HepG2 (cell line): Measurements from ENCODE around the gene TTLL7. TPM values are rescaled to one million over a fixed set of nuclear protein-coding genes. Genes with fewer than 3 reads are reported as not detected.

Experiments used
- ATAC-seq: fragments of 200-7000 bp; cut with Tn5 transposase; 3 replicates; pipeline ENCODE4 v1.9.1; 2020; ENCODE audit warnings: mild to moderate bottlenecking, moderate library complexity
- BruUV-seq: library from RNA; stranded (reverse); fragments of 400-500 nt; replicated peaks from 2 replicates; lab custom pipeline; 2021; lab: Mats Ljungman, UMichigan
- CTCF ChIA-PET: fragments of 300-600 bp; formaldehyde crosslinking; extraction: SDS; loops from one replicate; lab custom pipeline; 2021; ENCODE audit warnings: low total read pairs, inconsistent platforms, low intra/inter-chr PET ratio; lab: Yijun Ruan, JAX
- POLR2A ChIA-PET: fragments of 350-600 bp; sonication (Branson Sonifier 250); formaldehyde crosslinking; loops from one replicate; lab custom pipeline; 2020; ENCODE audit warnings: antibody characterized with exemption, inconsistent platforms; lab: Yijun Ruan, JAX
- DNase-seq: peaks from one replicate; pipeline ENCODE4 v3.0.0-alpha.2; 2015; ENCODE audit warnings: low spot score
- FAIRE-seq: peaks from 3 replicates; lab custom pipeline; 2011; peaks lifted over from hg19 to GRCh38; lab: Jason Lieb, UNC
- H2AFZ ChIP-seq: one replicate; pipeline ENCODE4 v1.6.1; 2011; ENCODE audit warnings: low read length, inconsistent platforms
- H3K27ac ChIP-seq: fragments of 300-600 bp; 3 replicates; pipeline ENCODE4 v1.8.0; 2011; ENCODE audit warnings: mixed run types, mild to moderate bottlenecking, mixed read lengths, low read length, inconsistent platforms; ENCODE audit not compliant: insufficient read depth; ENCODE audit errors: extremely low read length
- H3K27me3 ChIP-seq, 2 experiments: fragments of 200-600 bp in 1 of 2; 2 replicates in 1 of 2; 3 replicates in 1 of 2; pipeline versions ENCODE4 v1.6.0 to v1.8.0; 2011; ENCODE audit warnings: low read length in 2 of 2, mild to moderate bottlenecking in 2 of 2, moderate library complexity in 2 of 2, inconsistent platforms in 1 of 2; ENCODE audit not compliant: insufficient read depth in 2 of 2, control insufficient read depth in 1 of 2
- H3K36me3 ChIP-seq, 2 experiments: fragments of 200-600 bp in 1 of 2; replicated peaks in 1 of 2; 2 replicates in 1 of 2; 3 replicates in 1 of 2; pipeline versions ENCODE4 v1.5.1 to v1.8.0; 2011; ENCODE audit warnings: low read length in 2 of 2, inconsistent platforms in 1 of 2; ENCODE audit not compliant: insufficient read depth in 2 of 2, control insufficient read depth in 1 of 2
- H3K4me1 ChIP-seq: 2 replicates; pipeline ENCODE4 v1.5.1; 2012; ENCODE audit warnings: low read length, inconsistent platforms; ENCODE audit not compliant: insufficient read depth
- H3K4me2 ChIP-seq: 2 replicates; pipeline ENCODE4 v1.6.0; 2011; ENCODE audit warnings: low read depth, low read length, inconsistent platforms
- H3K4me3 ChIP-seq, 3 experiments: fragments of 200-600 bp in 1 of 3; sonication (generic), shearing (Covaris generic) in 1 of 3; replicated peaks in 1 of 3; 2 replicates each; pipeline ENCODE4 v1.5.1; 2011 to 2016; ENCODE audit warnings: low read length in 3 of 3, inconsistent platforms in 2 of 3, low read depth in 2 of 3, mild to moderate bottlenecking in 2 of 3, control low read depth in 1 of 3, mixed read lengths in 1 of 3; ENCODE audit not compliant: insufficient read depth in 1 of 3
- H3K79me2 ChIP-seq: one replicate; pipeline ENCODE4 v1.6.1; 2011; ENCODE audit warnings: low read length, inconsistent platforms; ENCODE audit not compliant: insufficient read depth
- H3K9ac ChIP-seq: 2 replicates; pipeline ENCODE4 v1.6.0; 2011; ENCODE audit warnings: mild to moderate bottlenecking, low read depth, low read length, inconsistent platforms; ENCODE audit not compliant: insufficient read depth
- H3K9me3 ChIP-seq: 2 replicates; pipeline ENCODE4 v1.5.1; 2012; ENCODE audit warnings: mild to moderate bottlenecking, low read length
- H4K20me1 ChIP-seq: 2 replicates; pipeline ENCODE4 v1.6.0; 2011; ENCODE audit warnings: inconsistent platforms, mild to moderate bottlenecking, low read length, moderate library complexity; ENCODE audit not compliant: insufficient read depth
- CREB3 ChIP-seq: sonication (generic); formaldehyde crosslinking; IDR thresholded peaks from 2 replicates; pipeline ENCODE4 v1.5.0; 2020; ENCODE audit warnings: missing genetic modification reagents
- FLYWCH1 ChIP-seq: sonication (generic); formaldehyde crosslinking; IDR thresholded peaks from 2 replicates; pipeline ENCODE4 v1.8.1; 2023; ENCODE audit warnings: mild to moderate bottlenecking, missing genetic modification reagents
- HNF4A ChIP-seq: sonication (generic); formaldehyde crosslinking; IDR thresholded peaks from 2 replicates; pipeline ENCODE4 v1.4.0; 2020; ENCODE audit warnings: missing genetic modification reagents
- IKZF4 ChIP-seq: sonication (generic); formaldehyde crosslinking; IDR thresholded peaks from 2 replicates; pipeline ENCODE4 v1.5.1; 2020; ENCODE audit warnings: borderline replicate concordance, mild to moderate bottlenecking, low read depth, missing genetic modification reagents; ENCODE audit errors: not compliant biosample characterization
- JUNB ChIP-seq: sonication (generic); formaldehyde crosslinking; IDR thresholded peaks from 2 replicates; pipeline ENCODE4 v1.8.0; 2022; ENCODE audit warnings: missing genetic modification reagents, mild to moderate bottlenecking, borderline replicate concordance
- KLF15 ChIP-seq: sonication (generic); formaldehyde crosslinking; IDR thresholded peaks from 2 replicates; pipeline ENCODE4 v1.8.1; 2023; ENCODE audit warnings: borderline replicate concordance, mild to moderate bottlenecking, inconsistent platforms, missing genetic modification reagents, mixed read lengths
- PHF21A ChIP-seq: sonication (generic); formaldehyde crosslinking; IDR thresholded peaks from 2 replicates; pipeline ENCODE4 v1.5.0; 2020; ENCODE audit warnings: mild to moderate bottlenecking, missing genetic modification reagents
- SYNCRIP ChIP-seq: fragments of 200-400 bp; formaldehyde crosslinking; IDR thresholded peaks from 2 replicates; pipeline ENCODE4 v1.6.1; 2018; ENCODE audit warnings: mild to moderate bottlenecking, low read depth, low read length; ENCODE audit not compliant: insufficient read depth
- TCF12 ChIP-seq, 2 experiments: fragments of 450-650 bp in 1 of 2; sonication (generic) in 1 of 2; formaldehyde crosslinking in 1 of 2; IDR thresholded peaks; 2 replicates each; pipeline versions ENCODE4 v1.6.1 to v1.8.0; 2017 to 2022; ENCODE audit warnings: antibody characterized with exemption in 1 of 2, mild to moderate bottlenecking in 1 of 2, missing genetic modification reagents in 1 of 2, moderate library complexity in 1 of 2
- ZFAT ChIP-seq: sonication (generic); formaldehyde crosslinking; conservative IDR thresholded peaks from 2 replicates; pipeline ENCODE4 v1.8.1; 2023; ENCODE audit warnings: missing genetic modification reagents, inconsistent platforms
- ZKSCAN8 ChIP-seq: IDR thresholded peaks from 2 replicates; pipeline ENCODE4 v1.6.1; 2016; ENCODE audit warnings: borderline replicate concordance, missing genetic modification reagents, missing compliant biosample characterization
- ZNF251 ChIP-seq: sonication (generic); formaldehyde crosslinking; IDR thresholded peaks from 2 replicates; pipeline ENCODE4 v1.9.0; 2021; ENCODE audit warnings: mild to moderate bottlenecking, missing genetic modification reagents
- ZNF292 ChIP-seq: sonication (generic); formaldehyde crosslinking; IDR thresholded peaks from 2 replicates; pipeline ENCODE4 v1.8.1; 2022; ENCODE audit warnings: mild to moderate bottlenecking, low read depth, missing genetic modification reagents, borderline replicate concordance
- ZNF33A ChIP-seq: sonication (generic); formaldehyde crosslinking; IDR thresholded peaks from 2 replicates; pipeline ENCODE4 v1.5.1; 2020; ENCODE audit warnings: missing genetic modification reagents, mild to moderate bottlenecking, moderate library complexity, borderline replicate concordance
- ZNF383 ChIP-seq: sonication (generic); formaldehyde crosslinking; IDR thresholded peaks from 2 replicates; pipeline ENCODE4 v1.4.0; 2020; ENCODE audit warnings: missing genetic modification reagents, mild to moderate bottlenecking, borderline replicate concordance
- ZNF615 ChIP-seq: sonication (generic); formaldehyde crosslinking; IDR thresholded peaks from 2 replicates; pipeline ENCODE4 v1.5.0; 2020; ENCODE audit warnings: mild to moderate bottlenecking, missing genetic modification reagents, borderline replicate concordance
- WGBS: methylation state at CpG from one replicate; pipeline ENCODE4 v1.1.6; 2017; ENCODE audit warnings: low lambda C conversion rate; 5-methylcytosine and 5-hydroxymethylcytosine counted together
- in situ Hi-C: cut with HindIII; loops from 2 replicates; pipeline ENCODE4 v1.10.0; 2017; ENCODE audit warnings: low pct_unique_long_range_greater_than_20kb; ENCODE audit not compliant: extremely low pct_ligation_motif_present
- intact Hi-C: fragments of 100-400 bp; cut with micrococcal nuclease; formaldehyde crosslinking; loops from one replicate; pipeline ENCODE4 v1.10.0; 2022; ENCODE audit not compliant: unreplicated experiment
- polyA plus RNA-seq, 8 experiments: library from polyadenylated mRNA; depleted of rRNA in 3 of 8; stranded (reverse) in 7 of 8; unstranded in 1 of 8; fragments of >200 nt; fragmentation: Illumina TruSeq in 4 of 8; extraction: Trizol in 4 of 8; gene quantifications; 2 replicates each; pipeline versions ENCODE4 v1.2.1 to v1.2.3, GENCODE V29; 2011 to 2016; ENCODE audit warnings: low read depth in 4 of 8, missing spikeins in 1 of 8, mixed read lengths in 1 of 8; ENCODE audit not compliant: insufficient read depth in 1 of 8
- total RNA-seq, 5 experiments: library from RNA; depleted of rRNA; stranded (reverse); fragments of >200 nt; fragmentation: Illumina TruSeq; extraction: Trizol; gene quantifications; 2 replicates each; pipeline ENCODE4 v1.2.3, GENCODE V29; 2016; ENCODE audit warnings: low read depth in 1 of 5
- TF ChIP-seq, protein P1 (sequence below): IDR thresholded peaks from 2 replicates; pipeline ENCODE4 v1.6.1; 2016; ENCODE audit warnings: missing compliant biosample characterization, missing genetic modification reagents, borderline replicate concordance
- TF ChIP-seq, protein P2 (sequence below), 2 experiments: sonication (generic) in 1 of 2; formaldehyde crosslinking in 1 of 2; IDR thresholded peaks; 2 replicates each; pipeline versions ENCODE4 v1.4.0 to v1.6.1; 2018 to 2020; ENCODE audit warnings: missing genetic modification reagents in 2 of 2, borderline replicate concordance in 1 of 2, low read depth in 1 of 2, mild to moderate bottlenecking in 1 of 2, missing biosample characterization in 1 of 2

TTLL7 gene
- total and polyA plus RNA-seq, 2 of the 13 experiments (the other 11 are each of a cell fraction or from before 2014, with no cell fraction given), result 0.07 to 0.22 TPM

DNA sequence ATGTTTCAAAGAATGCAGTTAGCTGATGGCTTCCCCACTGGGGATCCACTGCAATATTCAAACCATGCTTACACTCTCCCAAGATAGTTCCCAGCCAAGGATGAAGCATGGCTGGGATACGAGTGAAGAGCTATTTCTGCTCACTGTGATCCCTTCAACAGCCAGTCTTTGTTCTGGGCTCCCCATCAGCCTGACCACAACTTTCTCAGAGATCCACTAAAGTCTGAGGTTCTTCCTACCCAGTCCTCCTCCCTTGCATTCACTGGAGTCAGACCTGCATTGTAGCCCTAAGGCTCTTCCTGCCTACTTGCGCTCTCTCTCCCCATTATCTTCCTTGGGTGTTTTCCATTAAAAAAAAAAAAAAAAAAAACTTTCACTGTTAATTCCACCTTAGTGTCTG is 101.4 kb downstream of the TTLL7 start:
- Histone ChIP-seq H4K20me1 (no peaks in the 10 kb centered on the region), H3K4me3 (no peak overlapping the region), H3K4me1 (peaks cover 12% of the 10 kb centered on the region), H2AFZ (no peak overlapping the region), H3K79me2 (no peaks in the 10 kb centered on the region), H3K27ac (no peak overlapping the region), H3K27me3 (no peaks in the 10 kb centered on the region; a peak in 1 of 5 replicates), H3K9ac (no peak overlapping the region), H3K9me3 (no peaks in the 10 kb centered on the region), H3K4me2 (no peak overlapping the region), H3K36me3 (no peaks in the 10 kb centered on the region)
- 45% methylated on average over 2 of the region's 2 CpGs for WGBS
- BruUV-seq, result no TSS peak
- ChIA-PET CTCF (no interaction called here), POLR2A (no interaction called here)
- DNase-seq (no peak), FAIRE-seq (no peak), ATAC-seq (no peak)
- intact Hi-C loops (no loop called here), in situ Hi-C loops (no loop called here)
- TF ChIP-seq ZNF33A (CRISPR knock-in tag) (no peak), PHF21A (CRISPR knock-in tag) (no peak), ZNF383 (no peak), SYNCRIP (no peak), HNF4A (no peak), ZFAT (no peak), KLF15 (CRISPR knock-in tag) (no peak), ZNF615 (CRISPR knock-in tag) (no peak), JUNB (CRISPR knock-in tag) (no peak), FLYWCH1 (CRISPR knock-in tag) (no peak), CREB3 (CRISPR knock-in tag) (no peak), ZNF292 (CRISPR knock-in tag) (no peak), IKZF4 (CRISPR knock-in tag) (no peak), TCF12 (IDR thresholded peaks at IDR 0.05) (no peak), TCF12 (CRISPR knock-in tag; IDR thresholded peaks at IDR 0.05) (no peak), ZKSCAN8 (no peak), ZNF251 (CRISPR knock-in tag) (no peak)
- TF ChIP-seq, protein P1, sequence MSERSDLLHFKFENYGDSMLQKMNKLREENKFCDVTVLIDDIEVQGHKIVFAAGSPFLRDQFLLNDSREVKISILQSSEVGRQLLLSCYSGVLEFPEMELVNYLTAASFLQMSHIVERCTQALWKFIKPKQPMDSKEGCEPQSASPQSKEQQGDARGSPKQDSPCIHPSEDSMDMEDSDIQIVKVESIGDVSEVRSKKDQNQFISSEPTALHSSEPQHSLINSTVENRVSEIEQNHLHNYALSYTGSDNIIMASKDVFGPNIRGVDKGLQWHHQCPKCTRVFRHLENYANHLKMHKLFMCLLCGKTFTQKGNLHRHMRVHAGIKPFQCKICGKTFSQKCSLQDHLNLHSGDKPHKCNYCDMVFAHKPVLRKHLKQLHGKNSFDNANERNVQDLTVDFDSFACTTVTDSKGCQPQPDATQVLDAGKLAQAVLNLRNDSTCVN, result no peak
- TF ChIP-seq, protein P2, sequence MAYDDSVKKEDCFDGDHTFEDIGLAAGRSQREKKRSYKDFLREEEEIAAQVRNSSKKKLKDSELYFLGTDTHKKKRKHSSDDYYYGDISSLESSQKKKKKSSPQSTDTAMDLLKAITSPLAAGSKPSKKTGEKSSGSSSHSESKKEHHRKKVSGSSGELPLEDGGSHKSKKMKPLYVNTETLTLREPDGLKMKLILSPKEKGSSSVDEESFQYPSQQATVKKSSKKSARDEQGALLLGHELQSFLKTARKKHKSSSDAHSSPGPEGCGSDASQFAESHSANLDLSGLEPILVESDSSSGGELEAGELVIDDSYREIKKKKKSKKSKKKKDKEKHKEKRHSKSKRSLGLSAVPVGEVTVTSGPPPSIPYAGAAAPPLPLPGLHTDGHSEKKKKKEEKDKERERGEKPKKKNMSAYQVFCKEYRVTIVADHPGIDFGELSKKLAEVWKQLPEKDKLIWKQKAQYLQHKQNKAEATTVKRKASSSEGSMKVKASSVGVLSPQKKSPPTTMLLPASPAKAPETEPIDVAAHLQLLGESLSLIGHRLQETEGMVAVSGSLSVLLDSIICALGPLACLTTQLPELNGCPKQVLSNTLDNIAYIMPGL (CRISPR knock-in tag; IDR thresholded peaks at IDR 0.05; ENCODE audit: borderline replicate concordance in 1 of 2, low read depth in 1 of 2), result no peak
